ENCODE results near the gene TACC2.

GRCh38 chr10:122273966-122274545 lies 285.1 kb downstream of the TACC2 start:
- TF ChIP-seq, protein P1, sequence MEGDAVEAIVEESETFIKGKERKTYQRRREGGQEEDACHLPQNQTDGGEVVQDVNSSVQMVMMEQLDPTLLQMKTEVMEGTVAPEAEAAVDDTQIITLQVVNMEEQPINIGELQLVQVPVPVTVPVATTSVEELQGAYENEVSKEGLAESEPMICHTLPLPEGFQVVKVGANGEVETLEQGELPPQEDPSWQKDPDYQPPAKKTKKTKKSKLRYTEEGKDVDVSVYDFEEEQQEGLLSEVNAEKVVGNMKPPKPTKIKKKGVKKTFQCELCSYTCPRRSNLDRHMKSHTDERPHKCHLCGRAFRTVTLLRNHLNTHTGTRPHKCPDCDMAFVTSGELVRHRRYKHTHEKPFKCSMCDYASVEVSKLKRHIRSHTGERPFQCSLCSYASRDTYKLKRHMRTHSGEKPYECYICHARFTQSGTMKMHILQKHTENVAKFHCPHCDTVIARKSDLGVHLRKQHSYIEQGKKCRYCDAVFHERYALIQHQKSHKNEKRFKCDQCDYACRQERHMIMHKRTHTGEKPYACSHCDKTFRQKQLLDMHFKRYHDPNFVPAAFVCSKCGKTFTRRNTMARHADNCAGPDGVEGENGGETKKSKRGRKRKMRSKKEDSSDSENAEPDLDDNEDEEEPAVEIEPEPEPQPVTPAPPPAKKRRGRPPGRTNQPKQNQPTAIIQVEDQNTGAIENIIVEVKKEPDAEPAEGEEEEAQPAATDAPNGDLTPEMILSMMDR (IDR thresholded peaks at IDR 0.05), result no peak
- TF ChIP-seq POLR2AphosphoS5 (IDR thresholded peaks at IDR 0.05) (no peak), POLR2A (IDR thresholded peaks at IDR 0.05) (no peak)

All from gastroesophageal sphincter (tissue), 3 donors.